ENCODE data around the gene GPBP1L1.

- TF ChIP-seq CTCF (IDR thresholded peaks at IDR 0.05; ENCODE audit: low read depth, low read length, poor library complexity, severe bottlenecking) (no peak), EZH2phosphoT487 (IDR thresholded peaks at IDR 0.05; ENCODE audit: borderline replicate concordance, low read length) (no peak)
These were observed 75.6 kb downstream of the GPBP1L1 start for GRCh38 chr1:45610589-45611226.

All from DOHH2 (cell line).